Measurements from ENCODE around the gene AKAP13.

GRCh38 chr15:85753791-85754452 is 373.5 kb downstream of the AKAP13 start:
- TF ChIP-seq CTCF (conservative IDR thresholded peaks at IDR 0.05; ENCODE audit: low read depth, low read length) (no peak), EZH2 (IDR thresholded peaks at IDR 0.05; ENCODE audit: borderline replicate concordance, low read depth, low read length, poor library complexity, severe bottlenecking) (no peak)

Data from A673 (cell line).